RKO (cell line): ENCODE results near the gene LRP11.
A peak's percentile ranks its signal among the peaks of the same experiment; 100 is the strongest.
"Not testable (repeated sequence)": the region's sequence is repeated elsewhere in the genome, so short reads cannot be mapped to it uniquely, and the experiment has no call there.

Source experiments
- DNase-seq: peaks from one replicate; pipeline ENCODE4 v3.0.0-alpha.2; 2016; ENCODE audit warnings: low spot score

LRP11 gene

GRCh38 chr6:149848343-149848742 is 15.8 kb downstream of the LRP11 start:
- DNase-seq, result not testable (repeated sequence)

DNA sequence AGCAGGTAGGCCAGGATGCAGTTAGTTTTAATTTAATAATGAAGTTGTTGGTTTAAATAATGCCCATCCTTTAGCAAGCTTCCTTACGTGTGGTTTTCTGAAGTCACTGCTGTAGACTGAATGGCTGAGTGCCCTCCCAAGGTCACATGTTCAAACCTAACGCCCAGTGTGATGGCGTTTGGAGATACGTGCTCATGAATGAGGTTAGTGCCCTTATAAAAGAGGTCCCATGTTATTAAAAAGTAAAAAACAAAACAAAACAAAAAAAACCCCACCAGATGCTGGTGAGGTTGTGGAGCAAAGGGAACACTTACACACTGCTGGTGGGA is 16.3 kb downstream of the LRP11 start:
- DNase-seq, result no peak

GRCh38 chr6:149846321-149846720 is 17.8 kb downstream of the LRP11 start:
- peak; percentile 44 for DNase-seq

DNA sequence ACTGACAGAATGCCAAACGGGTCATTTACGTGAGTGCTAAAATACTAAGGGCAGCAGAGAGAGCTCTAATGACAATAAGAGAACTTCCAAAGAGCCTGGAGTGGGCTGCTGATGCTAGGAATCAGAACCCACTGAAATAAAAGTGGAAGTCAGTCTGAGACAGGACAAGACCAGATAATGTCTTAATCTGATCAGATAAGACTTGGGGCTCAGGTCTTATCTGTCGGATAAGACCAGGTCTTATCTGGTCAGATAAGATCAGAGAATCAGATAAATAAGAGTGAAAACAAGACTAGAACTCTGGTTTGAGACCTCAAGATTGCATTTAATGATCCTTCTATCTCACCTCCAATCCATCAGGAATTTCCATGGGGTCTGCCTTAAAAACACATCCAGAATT is 18.6 kb downstream of the LRP11 start:
- no peak for DNase-seq

DNA sequence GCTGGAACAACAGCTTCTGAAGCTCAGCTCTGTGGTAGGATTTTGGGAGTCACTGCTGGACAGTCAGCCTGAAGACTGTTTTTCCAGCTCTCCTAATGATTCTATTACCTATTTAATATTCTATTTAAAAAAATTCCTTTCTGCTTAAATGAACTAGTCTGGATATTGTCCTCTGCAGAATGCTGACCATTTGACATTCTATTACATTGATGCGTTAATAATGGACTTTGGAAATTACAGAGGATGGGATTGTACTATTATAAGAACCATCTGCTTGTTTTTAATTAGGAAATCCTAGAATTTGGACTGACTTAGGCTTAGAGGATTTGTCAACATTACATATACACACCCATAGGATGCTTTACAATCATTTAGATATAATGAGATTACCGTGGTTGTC is 19.7 kb downstream of the LRP11 start:
- no peak for DNase-seq

DNA sequence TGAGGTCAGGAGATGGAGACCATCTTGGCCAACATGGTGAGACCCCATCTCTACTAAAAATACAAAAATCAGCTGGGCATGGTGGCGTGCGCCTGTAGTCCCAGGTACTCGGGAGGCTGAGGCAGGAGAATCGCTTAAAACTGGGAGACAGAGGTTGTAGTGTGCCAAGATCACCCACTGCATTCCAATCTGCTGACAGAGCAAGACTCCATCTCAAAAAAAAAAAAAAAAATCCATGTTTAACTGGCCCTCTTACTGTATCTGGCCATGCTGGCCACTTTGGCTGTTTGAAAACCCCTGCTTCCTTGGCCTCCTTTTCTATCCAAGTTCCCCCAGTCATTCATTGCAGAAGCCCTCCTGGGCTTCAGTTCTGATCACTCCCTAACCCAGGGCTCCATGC is 20.1 kb downstream of the LRP11 start:
- peak; percentile 22 for DNase-seq

- DNase-seq, result no peak
Observed at GRCh38 chr6:149843051-149843633, 21.0 kb downstream of the LRP11 start.

DNA sequence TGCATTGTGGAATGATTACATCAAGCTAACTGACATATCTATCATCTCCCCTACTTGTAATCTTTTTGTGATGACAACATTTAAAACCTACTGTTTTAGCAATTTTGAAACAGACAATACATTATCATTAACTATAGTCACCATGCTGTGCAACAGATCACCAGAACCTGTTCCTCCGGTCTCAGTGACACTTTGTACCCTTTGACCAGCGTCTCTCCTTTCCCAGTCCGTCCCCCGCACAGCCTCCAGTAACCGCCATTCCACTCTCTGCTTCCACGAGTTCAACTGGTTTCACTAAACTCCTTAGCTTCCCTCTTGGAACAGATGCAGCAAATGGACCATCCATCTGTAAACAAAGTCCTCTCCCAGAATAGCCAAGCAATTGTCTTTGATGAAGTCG is 21.8 kb downstream of the LRP11 start:
- DNase-seq, result no peak

DNA sequence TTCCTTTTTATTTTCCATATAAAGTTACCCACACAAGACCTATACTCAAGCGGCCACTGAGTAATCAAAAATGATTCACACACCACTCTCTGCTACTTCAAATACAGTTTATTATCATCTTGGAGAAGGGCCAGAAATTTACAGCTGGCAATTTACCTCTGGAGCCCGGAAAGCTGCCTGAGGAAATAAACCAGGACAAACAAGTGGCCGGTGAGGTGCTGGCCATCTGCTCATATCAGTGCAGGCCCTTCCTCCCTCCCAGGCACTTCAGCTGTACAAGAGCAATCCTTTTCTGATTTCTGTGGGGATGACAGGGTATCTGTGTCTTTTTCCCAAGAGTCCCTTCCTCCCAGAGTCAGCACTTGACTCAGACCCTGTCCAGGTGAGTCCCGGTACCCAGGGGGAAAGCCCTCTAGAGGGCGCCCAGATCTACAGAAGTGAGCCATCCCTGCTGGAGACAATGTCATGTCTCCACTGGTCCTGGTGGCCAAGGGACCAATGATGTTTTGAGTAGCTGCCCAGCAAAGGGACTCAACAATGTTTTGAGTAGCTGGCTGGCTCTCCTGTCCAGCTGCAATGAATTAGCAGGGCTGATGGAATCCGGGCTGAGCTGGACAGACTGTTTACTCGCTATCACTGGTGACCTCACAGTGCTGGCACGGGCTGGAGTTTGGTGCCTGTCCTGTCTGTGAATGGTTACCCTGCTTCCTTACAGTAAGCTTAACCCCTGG is 23.6 kb downstream of the LRP11 start:
- DNase-seq, result peak; percentile 30

DNA sequence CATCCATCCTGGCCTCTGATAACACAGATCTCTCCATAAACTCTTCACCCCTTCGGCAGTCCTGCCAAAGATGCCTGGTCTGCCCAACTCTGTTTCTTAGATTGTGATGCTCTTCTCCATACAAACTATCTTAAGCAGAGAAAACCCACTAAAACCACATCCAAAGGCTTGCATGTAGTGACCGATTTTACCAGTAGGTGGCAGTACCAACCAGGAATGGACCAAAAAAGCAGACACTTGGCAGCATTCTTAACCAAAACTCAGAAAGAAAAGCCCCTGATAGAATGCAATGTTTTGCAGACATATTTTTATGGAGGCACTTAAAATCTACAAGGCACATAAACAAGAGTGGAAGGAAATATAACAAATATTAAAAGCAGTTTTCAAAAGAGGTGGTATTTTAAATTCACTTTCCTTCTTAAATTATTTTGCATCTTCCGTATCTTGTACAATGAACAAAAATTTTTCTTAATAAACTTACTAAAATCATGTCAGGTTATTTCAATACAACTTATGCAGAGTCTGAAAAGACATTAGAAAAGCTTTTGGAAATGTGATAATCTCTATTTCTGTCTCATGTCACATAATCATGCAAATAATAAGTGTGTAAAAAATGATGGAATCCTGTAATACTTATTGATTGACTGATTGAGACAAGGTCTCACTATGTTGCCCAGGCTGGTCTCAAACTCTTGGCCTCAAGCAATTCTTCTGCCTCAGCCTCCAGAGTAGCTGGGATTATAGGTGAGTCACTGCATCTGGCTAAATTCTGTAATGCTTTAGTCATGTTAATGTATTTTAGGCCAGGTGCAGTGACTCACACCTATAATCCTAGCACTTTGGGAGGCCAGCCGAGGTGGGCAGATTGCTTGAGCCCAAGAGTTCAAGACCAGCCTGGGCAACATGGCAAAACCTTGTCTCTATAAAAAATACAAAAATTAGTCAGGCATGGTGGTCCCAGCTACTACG is 29.4 kb downstream of the LRP11 start:
- DNase-seq, result peak; percentile 83

GRCh38 chr6:149833651-149834050 is 30.5 kb downstream of the LRP11 start:
- DNase-seq, result no peak

DNA sequence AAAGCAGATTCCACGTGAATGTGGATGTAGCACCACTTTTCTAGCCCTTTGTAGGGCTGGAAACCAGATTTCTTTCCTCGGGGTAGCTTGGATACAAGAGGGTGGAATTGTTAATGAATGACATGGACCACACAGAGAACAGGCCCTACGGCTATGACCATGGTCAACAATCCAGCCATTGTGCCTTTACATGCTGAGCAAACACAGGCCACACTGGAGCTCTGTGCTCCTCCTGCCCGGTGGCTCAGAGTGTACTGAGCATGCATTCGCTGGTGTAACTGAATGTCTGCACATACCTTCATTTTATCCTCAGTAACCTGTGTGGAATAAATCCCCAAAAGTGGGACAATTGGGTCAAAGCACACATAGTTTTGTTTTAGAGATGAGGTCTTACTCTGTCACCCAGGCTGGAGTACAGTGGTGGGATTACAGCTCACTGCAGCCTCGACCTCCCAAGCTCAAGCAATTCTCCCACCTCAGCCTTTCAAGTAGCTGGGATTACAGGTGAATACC is 32.8 kb downstream of the LRP11 start:
- no peak for DNase-seq

GRCh38 chr6:149830731-149831307 is 33.3 kb downstream of the LRP11 start:
- no peak for DNase-seq

GRCh38 chr6:149825292-149825691 is 38.9 kb downstream of the LRP11 start:
- no peak for DNase-seq

- no peak for DNase-seq
Observed at GRCh38 chr6:149823013-149823412, 41.1 kb downstream of the LRP11 start.

DNA sequence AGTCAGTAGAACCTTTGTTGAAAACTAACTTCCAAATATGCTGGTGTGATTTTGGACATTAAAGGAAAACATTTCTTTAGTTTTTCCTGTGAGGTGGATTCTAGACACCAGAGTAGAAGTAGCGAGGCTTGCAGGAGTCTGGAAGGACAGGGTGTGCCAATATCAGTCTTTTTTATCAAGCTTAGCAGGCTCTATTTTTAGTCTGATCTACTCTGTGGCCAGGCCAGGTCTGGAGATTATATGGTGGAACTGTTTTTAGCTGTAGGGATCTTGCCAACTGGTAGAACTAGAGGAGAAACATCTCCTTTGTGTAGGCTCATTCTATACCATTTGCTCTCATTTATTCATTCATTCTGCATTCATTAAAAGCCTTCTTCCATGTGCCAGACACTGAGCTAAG is 42.7 kb downstream of the LRP11 start:
- DNase-seq, result no peak

DNA sequence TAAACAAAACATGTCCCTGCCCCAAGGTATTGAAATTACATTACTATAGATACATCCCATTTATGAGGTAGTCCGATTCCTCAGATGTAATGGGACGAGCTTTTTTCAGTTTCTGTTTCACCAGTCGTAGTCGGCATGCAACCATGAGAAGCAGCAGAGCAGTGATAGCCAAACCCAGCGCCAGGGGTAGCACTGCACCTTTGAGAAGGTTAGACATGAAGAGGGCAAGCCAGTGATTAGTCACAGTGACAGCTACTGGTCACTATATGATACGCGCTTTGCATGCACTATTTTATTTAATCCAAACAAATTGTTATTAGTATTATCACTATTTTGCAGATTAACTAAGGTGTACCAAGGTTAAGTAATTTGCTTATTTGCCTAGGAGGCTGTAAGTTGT is 43.7 kb downstream of the LRP11 start:
- DNase-seq, result no peak

DNA sequence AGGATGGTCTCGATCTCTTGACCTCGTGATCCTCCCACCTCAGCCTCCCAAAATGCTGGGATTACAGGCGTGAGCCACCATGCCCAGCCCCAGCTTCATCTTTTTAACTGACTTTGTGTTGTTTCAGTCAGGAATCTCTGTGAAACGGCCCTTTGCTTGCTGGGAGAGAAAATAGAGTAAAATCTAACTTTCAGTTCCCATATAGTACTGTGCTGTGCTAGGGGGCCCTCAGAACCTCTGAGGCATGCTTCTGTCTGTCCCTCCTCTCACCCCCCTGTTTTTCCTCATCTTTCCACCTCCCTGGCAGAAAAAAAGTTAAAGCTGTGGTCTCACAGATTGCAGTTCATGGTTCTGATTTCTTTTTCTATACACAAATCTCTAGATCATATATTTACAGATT is 48.4 kb downstream of the LRP11 start:
- DNase-seq, result no peak

- DNase-seq, result no peak
Observed at GRCh38 chr6:149813351-149813750, 50.8 kb downstream of the LRP11 start.

DNA sequence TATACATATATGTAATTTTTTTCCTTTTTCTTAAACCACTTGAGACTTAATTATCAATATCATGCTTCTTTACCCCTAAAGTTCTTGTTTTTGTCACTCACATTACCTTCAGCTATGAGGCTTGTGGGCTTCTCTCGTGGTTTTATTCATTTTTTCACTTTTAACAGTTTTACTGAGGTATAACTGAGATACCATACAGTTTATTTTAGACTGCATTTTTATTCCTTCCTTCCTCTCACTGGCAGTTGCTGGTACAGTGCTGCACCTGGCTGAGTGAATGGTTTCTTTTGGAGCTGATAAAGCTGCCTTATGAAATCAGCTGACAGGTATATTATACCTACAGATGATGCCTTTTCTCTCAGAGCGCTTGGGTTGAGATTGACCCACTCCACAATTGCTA is 54.4 kb downstream of the LRP11 start:
- DNase-seq, result no peak

DNA sequence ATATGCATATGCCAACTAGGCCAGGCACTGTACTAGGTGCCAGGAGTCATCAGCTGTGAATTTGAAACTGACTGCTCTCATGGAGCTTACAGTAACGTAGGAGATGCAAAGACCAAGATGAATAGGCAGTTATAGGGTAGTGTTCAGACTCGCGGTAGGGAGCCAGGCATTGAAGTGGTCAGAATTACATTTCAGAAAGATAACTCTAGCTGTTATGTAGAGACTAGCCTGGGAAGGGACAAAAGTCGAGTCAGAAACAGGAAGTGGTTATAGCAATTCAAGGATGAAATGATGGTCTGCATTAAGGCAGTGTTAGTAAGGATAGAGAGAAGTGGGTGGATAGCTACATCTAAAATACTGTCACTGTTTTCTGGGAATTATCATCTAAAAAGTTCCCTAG is 58.0 kb downstream of the LRP11 start:
- DNase-seq, result no peak

GRCh38 chr6:149783551-149783950 is 80.6 kb downstream of the LRP11 start:
- DNase-seq, result no peak
